WI38 (cell line): ENCODE results near the gene ADAMTS4.

Experiments
- H3K4me3 ChIP-seq: 2 replicates; pipeline ENCODE4 v1.5.1; 2011; ENCODE audit warnings: low read depth, mild to moderate bottlenecking, control low read depth, low read length
- TF ChIP-seq, protein P1 (sequence below): IDR thresholded peaks from 2 replicates; pipeline ENCODE4 v1.5.1; 2012; ENCODE audit warnings: low read depth, mild to moderate bottlenecking, control low read depth, low read length

ADAMTS4 gene

DNA sequence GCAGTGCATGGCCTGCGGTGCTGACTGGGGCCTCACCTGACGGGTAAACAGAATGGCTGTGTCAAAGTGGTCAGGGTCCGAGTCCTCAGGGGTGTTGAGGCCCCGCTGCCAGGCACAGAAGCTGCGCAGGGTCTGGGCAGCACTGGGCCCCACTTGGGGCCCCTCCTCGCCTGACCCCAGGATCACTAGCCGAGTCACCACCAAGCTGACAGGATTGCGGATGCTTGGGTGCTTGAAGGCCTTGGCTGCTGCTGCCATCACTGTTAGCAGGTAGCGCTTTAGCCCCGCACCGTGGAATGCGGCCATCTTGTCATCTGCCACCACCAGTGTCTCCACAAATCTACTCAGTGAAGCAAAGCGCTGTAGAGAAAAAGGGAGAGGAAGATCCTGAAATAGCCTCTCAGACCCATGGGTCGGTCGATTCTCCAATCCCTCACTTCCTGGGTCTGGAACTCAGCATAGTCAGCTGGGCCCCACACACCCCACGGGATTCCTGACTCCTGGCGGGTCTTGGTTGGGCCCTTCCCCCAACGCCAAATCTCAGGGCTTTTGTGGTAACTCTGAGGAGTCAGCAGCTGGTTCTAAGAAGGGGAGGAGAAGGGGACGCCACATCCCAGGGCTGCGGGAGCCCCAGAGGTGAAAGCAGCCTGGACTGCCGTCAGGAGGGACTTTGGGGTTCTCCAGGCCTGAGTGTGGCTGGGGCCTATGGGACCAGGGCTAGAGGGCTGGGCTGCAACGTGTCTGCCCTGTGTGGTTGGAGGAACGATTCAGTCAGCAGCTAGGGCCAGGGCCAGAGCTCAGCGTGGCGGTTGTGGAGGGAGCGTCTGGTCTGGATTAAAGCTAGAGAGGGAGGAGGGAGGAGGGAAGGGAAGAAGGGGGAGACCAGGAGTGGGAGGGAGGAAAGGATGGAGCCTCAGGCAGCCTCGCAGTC lies 2.1 kb downstream of the ADAMTS4 start:
- no peak overlapping the region for H3K4me3 ChIP-seq
- TF ChIP-seq, protein P1, sequence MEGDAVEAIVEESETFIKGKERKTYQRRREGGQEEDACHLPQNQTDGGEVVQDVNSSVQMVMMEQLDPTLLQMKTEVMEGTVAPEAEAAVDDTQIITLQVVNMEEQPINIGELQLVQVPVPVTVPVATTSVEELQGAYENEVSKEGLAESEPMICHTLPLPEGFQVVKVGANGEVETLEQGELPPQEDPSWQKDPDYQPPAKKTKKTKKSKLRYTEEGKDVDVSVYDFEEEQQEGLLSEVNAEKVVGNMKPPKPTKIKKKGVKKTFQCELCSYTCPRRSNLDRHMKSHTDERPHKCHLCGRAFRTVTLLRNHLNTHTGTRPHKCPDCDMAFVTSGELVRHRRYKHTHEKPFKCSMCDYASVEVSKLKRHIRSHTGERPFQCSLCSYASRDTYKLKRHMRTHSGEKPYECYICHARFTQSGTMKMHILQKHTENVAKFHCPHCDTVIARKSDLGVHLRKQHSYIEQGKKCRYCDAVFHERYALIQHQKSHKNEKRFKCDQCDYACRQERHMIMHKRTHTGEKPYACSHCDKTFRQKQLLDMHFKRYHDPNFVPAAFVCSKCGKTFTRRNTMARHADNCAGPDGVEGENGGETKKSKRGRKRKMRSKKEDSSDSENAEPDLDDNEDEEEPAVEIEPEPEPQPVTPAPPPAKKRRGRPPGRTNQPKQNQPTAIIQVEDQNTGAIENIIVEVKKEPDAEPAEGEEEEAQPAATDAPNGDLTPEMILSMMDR = no peak

DNA sequence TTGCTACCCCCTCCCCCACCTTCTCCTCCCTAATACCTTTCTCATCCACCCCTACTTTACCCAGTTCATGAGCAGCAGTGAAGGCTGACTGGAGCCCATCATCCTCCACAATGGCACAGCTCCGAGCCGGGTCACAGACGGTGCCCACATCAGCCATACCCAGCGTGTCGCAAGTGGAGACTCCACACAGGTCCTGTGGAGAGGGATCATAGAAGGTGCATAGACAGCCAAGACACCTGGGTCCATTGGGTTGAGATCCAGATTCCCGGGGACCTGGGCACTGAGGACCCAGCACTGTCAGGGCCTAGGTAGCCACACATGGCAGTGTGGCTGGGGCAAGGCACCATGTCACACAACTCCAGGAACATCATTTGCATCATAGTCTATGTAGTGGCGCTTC lies 2.7 kb downstream of the ADAMTS4 start:
- TF ChIP-seq, protein P1 = no peak
- H3K4me3 ChIP-seq = no peak overlapping the region

DNA sequence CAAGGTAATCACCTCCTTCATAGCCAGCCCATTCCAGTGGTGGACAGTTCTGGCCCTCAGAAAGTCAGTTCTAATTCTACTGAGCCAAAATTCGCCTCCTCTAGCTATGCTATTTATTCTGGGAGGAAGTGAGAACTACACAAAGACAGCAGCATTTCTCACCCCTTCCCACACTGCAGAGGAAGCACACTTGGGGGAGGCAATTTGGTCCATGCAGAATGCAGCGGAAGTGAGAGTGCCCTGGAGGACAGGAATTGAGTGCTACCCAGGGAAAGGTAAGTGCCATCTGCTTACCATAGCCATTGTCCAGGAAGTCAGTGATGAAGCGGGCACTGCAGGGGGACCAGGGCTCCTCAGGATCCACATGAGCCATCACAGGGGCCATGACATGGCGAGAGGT lies 3.7 kb downstream of the ADAMTS4 start:
- TF ChIP-seq, protein P1 = no peak
- H3K4me3 ChIP-seq = no peak overlapping the region

DNA sequence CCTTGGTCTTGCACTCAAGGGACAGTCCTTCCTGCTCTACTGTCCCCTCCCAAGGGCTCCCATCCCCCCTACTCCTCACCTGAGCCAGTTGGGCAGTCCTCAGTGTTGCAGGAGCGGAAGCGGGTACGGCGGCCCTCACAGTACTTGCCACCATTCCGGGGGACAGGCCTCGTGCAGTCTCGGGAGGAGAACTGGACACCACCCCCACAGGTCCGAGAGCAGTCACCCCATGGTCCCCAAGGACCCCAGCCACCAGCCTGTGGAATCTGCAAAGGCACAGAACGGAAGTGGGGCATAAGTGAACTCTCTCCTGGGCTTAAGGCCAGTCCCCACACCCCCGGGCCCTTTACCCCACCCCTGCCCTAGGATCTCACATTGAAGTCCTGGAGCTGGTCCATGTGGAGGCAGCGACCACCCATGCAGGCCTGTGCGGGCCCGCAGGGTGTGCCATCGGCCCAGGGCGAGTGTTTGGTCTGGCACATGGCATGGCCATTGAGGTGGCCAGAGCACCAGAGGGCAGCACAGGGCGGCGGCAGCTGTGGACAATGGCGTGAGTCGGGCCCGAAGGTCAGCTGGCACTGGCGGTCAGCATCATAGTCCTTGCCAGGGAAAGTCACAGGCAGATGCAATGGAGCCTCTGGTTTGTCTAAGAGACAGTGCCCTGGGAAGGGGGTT lies 5.2 kb downstream of the ADAMTS4 start:
- no peak overlapping the region for H3K4me3 ChIP-seq
- TF ChIP-seq, protein P1 = no peak

DNA sequence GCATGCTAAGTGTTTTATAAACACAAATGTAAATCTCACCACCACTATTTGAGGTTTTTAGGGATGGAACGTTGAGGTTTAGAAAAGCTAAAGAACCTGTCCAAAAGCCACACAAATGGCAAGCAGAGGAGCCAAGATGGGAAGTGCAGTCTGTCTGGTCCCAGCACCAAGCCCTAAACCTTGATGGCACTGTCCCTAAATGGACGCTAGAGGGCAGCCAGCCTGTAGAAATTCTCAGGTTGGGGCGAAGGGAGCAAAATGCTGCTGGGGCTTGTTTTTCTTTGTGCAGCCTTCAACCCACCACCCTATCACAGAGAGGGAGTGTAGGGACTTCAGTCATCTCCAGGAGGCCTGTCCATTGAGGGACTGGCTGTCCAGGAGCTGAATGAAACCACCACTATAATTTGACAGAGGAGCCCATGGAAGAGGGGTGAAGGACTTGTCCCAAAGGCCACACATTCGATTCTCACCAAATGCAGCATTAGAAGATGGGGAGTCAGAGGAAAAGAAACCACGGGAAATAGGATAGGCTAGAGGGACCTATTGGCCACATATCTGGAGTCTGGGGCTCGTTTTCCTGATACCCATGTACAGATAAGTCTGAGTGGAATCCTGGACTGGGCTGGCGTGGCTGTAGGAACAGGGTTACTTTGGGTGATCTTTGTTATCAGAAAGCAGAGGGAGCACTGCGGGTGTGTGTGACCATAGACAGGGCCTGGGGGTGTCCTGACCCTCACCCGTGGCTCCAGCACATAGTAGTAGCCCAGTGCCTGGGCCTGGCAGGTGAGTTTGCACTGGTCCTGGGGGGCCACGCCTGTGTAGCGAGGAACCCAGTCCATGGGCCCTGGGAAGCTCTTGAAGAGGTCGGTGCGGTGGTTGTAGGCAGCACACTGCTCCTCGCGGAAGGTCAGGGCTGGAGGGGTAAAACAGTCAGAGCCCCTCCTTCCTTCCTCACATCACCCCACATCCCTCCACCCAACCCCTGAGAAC lies 6.1 kb downstream of the ADAMTS4 start:
- TF ChIP-seq, protein P1 = peak; percentile 85
- no peak overlapping the region for H3K4me3 ChIP-seq

DNA sequence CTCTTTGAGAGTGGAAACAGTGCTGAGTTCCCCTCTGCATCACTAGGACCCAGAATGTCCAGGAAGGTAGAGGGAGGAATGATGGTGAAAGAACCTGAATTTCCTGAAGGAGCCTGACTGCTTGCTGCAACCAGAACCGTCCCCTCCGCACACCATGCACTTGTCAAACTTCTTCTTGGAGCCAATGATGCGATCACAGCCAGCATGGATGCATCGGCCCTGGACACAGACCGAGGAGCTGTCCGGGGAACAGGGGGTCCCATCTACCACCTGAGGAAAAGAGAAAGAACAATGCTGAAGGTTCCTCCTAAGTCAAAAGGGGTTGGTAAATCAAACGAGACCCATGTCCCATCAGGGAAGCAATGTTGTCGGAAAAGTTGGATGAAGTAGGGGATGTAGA lies 6.9 kb downstream of the ADAMTS4 start:
- no peak overlapping the region for H3K4me3 ChIP-seq
- TF ChIP-seq, protein P1 = no peak
